ENCODE measurements around the gene CTNNA1.
A peak's percentile ranks its signal among the peaks of the same experiment; 100 is the strongest.
"Not testable (repeated sequence)": the region's sequence is repeated elsewhere in the genome, so short reads cannot be mapped to it uniquely, and the experiment has no call there.

Gene CTNNA1

DNA sequence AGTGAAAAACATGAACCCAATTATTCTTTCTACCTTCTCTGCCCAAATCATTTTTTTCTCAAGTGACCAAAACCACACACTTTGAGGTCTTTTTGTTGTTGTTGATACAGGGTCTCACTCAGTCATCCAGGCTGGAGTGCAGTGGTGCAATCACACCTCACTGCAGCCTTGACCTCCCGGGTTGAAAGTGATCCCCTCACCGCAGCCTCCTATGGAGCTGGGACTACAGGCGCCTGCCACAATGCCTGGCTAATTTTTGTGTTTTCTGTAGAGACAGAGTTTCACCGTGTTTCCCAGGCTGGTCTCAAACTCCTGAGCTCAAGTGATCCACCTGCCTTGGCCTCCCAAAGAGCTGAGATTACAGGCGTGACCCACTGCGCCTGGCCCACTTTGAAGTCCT is 8.4 kb downstream of the CTNNA1 start:
- not testable (repeated sequence) for DNase-seq

DNA sequence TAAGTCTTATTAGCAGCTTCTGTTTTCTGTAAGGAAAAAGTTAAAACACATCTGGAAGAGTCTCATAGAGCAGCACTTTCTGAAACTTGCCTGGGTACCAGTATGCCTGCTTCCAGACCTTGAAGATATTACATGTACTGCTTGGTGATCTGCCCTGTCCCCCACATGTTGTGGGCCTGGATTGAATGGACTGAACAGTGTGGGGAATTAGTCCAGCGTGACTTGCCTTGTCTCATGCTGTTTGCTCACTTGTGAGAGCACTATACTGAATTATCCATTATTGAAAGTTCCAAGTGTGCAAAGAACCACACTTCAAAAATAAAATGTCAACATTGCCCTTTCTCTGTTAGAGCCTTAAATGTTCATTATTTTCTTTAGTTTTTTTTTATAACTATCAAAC is 8.9 kb downstream of the CTNNA1 start:
- DNase-seq: no peak

- no peak for DNase-seq
Measured at GRCh38 chr5:138763037-138763778, 10.0 kb downstream of the CTNNA1 start.

- DNase-seq: no peak
Measured at GRCh38 chr5:138770291-138770690, 17.1 kb downstream of the CTNNA1 start.

GRCh38 chr5:138770977-138771376 is 17.8 kb downstream of the CTNNA1 start:
- no peak for DNase-seq

DNA sequence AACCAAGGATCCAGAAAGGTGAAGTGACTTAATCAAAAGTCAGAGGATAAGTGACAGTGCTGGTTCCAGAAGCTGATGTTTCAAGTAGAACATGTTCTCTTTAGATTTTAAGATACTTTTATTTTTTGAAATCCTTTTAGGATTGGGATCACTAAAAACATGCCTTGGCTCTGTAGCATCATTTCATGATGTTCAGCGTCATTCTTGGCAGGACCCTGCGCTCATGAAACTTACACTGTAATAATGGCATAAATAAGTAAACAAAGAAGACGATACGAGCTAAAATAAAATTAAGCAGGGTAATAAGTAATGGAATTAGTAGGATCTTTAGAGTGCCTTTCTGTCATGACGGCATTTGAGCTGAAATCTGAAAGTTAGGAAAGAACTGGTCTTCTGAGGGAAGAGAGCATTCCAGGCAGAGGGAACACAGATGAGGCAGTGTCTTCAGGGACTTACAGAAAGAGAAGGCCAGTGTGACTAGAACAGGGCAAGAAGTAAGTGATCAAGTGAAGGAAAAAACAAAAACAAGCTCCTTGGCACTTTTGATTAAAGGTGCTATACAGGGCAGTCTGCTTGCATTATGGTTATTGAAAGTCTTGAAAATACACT is 19.9 kb downstream of the CTNNA1 start:
- DNase-seq: no peak

- DNase-seq: not testable (repeated sequence)
Measured at GRCh38 chr5:138773624-138774023, 20.4 kb downstream of the CTNNA1 start.

GRCh38 chr5:138775034-138775433 is 21.8 kb downstream of the CTNNA1 start:
- DNase-seq: no peak

- no peak for DNase-seq
Measured at GRCh38 chr5:138778234-138778633, 25.0 kb downstream of the CTNNA1 start.

GRCh38 chr5:138783976-138784375 is 30.8 kb downstream of the CTNNA1 start:
- DNase-seq: no peak

DNA sequence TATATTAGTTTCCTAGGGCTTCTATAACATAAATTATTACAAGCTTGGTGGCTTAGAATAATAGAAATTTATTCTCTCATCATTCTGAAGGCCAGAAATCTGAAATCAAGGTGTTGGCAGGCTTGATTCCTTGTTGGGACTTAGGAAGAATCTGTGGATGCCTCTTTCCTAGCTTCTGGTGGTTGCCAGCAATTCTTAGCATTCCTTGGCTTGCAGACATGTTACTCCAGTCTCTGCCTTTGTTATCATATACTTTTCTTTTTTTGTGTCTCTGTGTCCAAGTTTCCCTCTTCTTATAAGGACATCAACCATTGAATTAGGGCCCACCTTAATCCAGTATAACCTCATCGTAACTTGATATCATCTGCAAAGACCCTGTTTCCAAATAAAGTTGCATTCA is 31.4 kb downstream of the CTNNA1 start:
- DNase-seq: no peak

- DNase-seq: peak in 1 of 2 donors; percentile 26
Measured at GRCh38 chr5:138789771-138790242, 36.6 kb downstream of the CTNNA1 start.

DNA sequence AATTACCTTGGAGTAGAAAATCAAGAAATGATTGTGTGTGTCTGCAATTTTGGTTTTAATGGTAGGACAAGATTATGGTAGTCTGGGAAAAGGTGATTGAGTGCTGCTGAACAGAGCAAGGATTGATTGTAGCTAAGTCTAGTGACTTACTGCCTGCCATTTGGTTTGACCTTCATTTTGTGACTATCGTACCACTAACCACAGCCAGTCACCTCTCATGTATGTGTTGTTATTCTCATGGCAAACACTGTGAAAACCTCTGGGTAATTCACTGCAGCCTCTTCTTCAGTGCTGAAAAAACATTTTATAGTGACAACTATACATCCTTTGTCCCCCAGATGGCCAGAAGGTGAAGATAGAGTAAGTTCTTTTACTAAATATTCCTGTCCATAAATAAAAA is 37.5 kb downstream of the CTNNA1 start:
- DNase-seq: no peak

DNA sequence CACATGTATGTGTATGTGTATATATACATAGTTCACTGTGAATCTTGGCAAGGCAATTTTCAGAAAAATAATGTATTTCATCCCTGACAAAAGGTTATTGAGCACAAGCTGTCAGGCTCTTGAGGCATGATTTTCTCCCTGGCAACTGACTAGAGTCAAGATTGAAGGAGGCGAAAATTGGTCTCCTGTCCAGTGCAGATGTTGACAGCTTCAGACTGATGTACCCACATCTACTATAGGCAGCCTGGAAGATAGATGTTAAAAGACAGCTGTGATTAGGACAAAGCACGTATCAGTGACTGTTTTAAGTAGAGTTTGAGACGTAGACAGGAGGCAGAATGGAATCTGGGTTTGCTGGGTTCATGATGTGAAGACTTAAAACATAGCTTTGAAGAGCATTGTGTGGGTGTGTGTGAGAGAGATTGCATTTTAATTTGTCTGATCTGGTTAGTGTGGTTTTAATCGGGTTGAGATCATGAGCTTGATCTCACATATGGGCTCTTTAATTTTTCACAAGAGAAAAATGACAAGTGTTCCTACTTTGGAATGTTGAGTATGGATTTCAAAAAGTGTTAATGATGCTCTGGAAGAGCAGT is 39.1 kb downstream of the CTNNA1 start:
- DNase-seq: no peak

GRCh38 chr5:138793575-138793974 is 40.4 kb downstream of the CTNNA1 start:
- no peak for DNase-seq

DNA sequence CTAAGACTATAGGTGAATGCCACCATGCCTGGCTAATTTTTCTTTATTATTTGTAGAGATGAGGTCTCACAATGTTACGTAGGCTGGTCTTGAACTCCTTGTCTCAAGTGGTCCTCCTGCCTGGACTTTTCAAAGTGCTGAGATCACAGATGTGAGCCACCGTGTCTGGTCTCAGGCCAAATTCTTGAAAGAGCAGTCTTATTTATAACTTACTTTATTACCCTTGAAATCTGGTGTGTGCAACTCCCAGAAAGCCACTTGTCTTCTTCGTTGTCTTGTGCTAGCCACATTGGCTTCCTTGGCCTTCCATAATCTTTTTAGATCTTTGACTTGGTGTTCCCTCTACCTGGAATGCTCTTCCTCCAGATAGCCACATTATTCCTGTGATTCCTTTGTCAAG is 50.1 kb downstream of the CTNNA1 start:
- DNase-seq: no peak

- no peak for DNase-seq
Measured at GRCh38 chr5:138803935-138804334, 50.7 kb downstream of the CTNNA1 start.

- DNase-seq: no peak
Measured at GRCh38 chr5:138805096-138805495, 51.9 kb downstream of the CTNNA1 start.

GRCh38 chr5:138807182-138807581 is 54.0 kb downstream of the CTNNA1 start:
- DNase-seq: peak in 1 of 2 donors; percentile 35

GRCh38 chr5:138809391-138809790 is 56.2 kb downstream of the CTNNA1 start:
- no peak for DNase-seq

DNA sequence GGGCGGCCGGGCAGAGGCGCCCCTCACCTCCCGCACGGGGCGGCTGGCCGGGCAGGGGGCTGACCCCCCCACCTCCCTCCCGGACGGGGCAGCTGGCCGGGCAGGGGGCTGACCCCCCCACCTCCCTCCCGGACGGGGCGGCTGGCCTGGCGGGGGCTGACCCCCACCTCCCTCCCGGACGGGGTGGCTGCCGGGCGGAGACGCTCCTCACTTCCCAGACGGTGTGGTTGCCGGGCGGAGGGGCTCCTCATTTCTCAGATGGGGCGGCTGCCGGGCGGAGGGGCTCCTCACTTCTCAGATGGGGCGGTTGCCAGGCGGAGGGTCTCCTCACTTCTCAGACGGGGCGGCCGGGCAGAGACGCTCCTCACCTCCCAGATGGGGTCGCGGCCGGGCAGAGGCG is 57.6 kb downstream of the CTNNA1 start:
- DNase-seq: not testable (repeated sequence)

DNA sequence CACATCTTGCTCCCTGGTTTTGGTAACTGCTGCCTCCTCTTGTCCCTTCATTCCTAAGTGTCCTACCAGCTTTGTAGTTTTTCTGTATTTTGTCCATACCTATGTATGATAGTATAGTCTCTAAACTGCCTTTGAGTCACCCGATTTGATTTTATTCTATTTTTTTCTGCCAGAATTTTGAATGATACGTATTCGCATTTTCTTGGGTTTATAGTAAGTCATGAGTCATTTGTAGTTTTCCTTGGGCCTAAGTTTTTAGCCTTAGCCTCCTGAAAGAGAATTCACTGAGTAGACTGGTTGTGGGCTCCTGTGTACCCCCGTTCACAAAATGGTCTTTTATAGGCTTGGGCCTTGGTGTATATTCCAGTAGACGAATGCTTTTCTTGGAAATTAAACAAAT is 62.3 kb downstream of the CTNNA1 start:
- no peak for DNase-seq

- no peak for DNase-seq
Measured at GRCh38 chr5:138817241-138817640, 64.0 kb downstream of the CTNNA1 start.

GRCh38 chr5:138819081-138819480 is 65.9 kb downstream of the CTNNA1 start:
- DNase-seq: no peak

Data from bone marrow (tissue), 2 donors.